Tibial artery (tissue), 4 donors: ENCODE data around the gene FRRS1L.

Experiments used
- DNase-seq, 2 donors: peaks; one replicate each; pipeline ENCODE4 v3.0.0-alpha.2; 2019
- H3K27ac ChIP-seq, 2 donors: fragments of 200-600 bp; sonication (generic) in 1 of 2; 1 replicate in 1 of 2; 2 replicates in 1 of 2; pipeline ENCODE4 v1.5.1; 2018 to 2019; ENCODE audit warnings: mild to moderate bottlenecking in 1 of 2
- H3K27me3 ChIP-seq, 2 donors: fragments of 200-600 bp; sonication (generic) in 1 of 2; one replicate each; pipeline versions ENCODE4 v1.5.1 to v1.6.0; 2016 to 2019
- H3K36me3 ChIP-seq, 3 donors: fragments of 200-600 bp; sonication (generic) in 2 of 3; one replicate each; pipeline ENCODE4 v1.5.1; 2016 to 2019; ENCODE audit warnings: mild to moderate bottlenecking in 2 of 3
- H3K4me1 ChIP-seq, 4 donors: fragments of 200-600 bp; sonication (generic) in 2 of 4; 1 replicate in 3 of 4; 2 replicates in 1 of 4; pipeline ENCODE4 v1.5.1; 2016 to 2019
- H3K4me3 ChIP-seq, 2 donors: fragments of 200-600 bp; sonication (generic) in 1 of 2; 1 replicate in 1 of 2; 2 replicates in 1 of 2; pipeline ENCODE4 v1.5.1; 2018 to 2019; ENCODE audit warnings: mild to moderate bottlenecking in 2 of 2
- H3K9me3 ChIP-seq, 3 donors: fragments of 200-600 bp; sonication (generic) in 1 of 3; one replicate each; pipeline ENCODE4 v1.5.1; 2016 to 2019
- intact Hi-C: fragments of 100-400 bp; cut with DNase I; formaldehyde crosslinking; loops from one replicate; pipeline ENCODE4 v1.15.0; 2023; ENCODE audit warnings: low total_unique reads
- TF ChIP-seq, protein P1 (sequence below), 2 experiments: fragments of 200-600 bp in 1 of 2; fragments of 450-650 bp in 1 of 2; IDR thresholded peaks; one replicate each; pipeline ENCODE4 v1.5.1; 2017 to 2019; ENCODE audit warnings: antibody characterized with exemption in 2 of 2, mild to moderate bottlenecking in 1 of 2, moderate library complexity in 1 of 2

FRRS1L gene

DNA sequence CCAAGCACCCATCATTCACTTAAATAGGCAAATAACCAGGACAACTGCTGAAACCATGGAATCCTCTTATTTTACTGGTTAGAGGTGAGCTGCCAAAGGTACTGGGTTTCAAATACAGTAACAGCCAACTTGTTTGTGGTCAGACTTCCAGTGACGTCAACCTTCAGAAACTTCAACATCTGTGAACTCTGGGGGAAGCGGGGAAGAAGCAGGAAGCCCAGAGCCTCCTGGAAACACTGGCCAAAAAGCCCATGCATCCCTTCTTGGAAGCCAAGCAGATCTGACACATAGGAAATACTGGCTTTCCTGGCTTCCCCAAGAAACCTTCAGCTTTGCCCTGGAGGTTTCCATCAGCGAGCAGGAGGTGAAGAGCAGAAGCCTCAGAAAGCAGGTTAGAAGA is 4.9 kb upstream of the FRRS1L start:
- Histone ChIP-seq H3K27ac (no peak overlapping the region), H3K4me1 (peaks cover 0 to 4% (median 0%) of the 10 kb centered on the region in 4 donors), H3K4me3 (no peak overlapping the region), H3K27me3 (peaks cover 0 to 22% of the 10 kb centered on the region in 2 donors), H3K36me3 (no peaks in the 10 kb centered on the region), H3K9me3 (no peaks in the 10 kb centered on the region)
- no peak for DNase-seq
- intact Hi-C loops = no loop called here
- TF ChIP-seq, protein P1, sequence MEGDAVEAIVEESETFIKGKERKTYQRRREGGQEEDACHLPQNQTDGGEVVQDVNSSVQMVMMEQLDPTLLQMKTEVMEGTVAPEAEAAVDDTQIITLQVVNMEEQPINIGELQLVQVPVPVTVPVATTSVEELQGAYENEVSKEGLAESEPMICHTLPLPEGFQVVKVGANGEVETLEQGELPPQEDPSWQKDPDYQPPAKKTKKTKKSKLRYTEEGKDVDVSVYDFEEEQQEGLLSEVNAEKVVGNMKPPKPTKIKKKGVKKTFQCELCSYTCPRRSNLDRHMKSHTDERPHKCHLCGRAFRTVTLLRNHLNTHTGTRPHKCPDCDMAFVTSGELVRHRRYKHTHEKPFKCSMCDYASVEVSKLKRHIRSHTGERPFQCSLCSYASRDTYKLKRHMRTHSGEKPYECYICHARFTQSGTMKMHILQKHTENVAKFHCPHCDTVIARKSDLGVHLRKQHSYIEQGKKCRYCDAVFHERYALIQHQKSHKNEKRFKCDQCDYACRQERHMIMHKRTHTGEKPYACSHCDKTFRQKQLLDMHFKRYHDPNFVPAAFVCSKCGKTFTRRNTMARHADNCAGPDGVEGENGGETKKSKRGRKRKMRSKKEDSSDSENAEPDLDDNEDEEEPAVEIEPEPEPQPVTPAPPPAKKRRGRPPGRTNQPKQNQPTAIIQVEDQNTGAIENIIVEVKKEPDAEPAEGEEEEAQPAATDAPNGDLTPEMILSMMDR (IDR thresholded peaks at IDR 0.05) = no peak

DNA sequence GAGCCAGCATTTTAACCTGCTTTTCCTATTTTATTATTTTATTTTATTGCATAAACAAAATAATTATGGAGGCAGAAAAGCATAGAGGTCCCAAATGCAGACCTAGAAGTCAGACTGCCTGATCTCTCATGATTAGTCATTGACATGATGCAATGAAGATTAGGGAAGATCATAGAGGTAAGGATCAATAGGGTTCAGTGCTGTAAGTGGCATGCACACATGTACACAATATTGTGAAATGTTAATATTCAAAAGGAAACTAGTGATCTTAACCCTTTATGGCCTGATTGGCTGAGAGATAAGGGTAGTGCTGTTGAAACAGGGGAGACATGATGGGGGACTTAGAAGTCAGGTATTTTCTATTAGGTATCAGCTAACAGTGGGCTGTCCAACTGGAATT is 1.1 kb upstream of the FRRS1L start:
- no peak overlapping the region for H3K4me3 ChIP-seq

DNA sequence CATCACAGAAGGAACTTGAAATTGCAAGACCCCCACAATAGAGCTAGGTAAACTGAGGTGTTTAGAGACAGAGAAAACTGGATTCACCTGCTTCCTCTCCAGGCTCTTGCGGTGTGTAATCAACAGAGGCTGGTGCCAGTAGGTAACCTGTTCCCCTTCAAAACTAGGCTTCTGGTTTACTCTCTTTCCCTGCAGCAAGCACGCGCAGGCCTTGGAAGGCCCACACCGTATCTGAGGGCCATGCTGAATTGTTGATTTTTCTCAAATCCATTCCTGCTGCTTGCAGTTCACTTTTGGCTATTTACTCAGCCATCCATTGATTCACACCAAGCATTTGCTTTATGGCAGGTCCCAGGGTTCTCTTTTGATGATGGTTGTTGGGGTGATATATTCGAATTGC is 667 bp upstream of the FRRS1L start:
- Histone ChIP-seq H3K4me1 (peaks cover 0 to 4% (median 0%) of the 10 kb centered on the region in 4 donors), H3K4me3 (no peak overlapping the region), H3K27me3 (peaks cover 0 to 47% of the 10 kb centered on the region in 2 donors), H3K36me3 (no peaks in the 10 kb centered on the region), H3K9me3 (no peaks in the 10 kb centered on the region), H3K27ac (no peak overlapping the region)
- no peak for DNase-seq
- TF ChIP-seq, protein P1 (IDR thresholded peaks at IDR 0.05) = no peak
- intact Hi-C loops = no loop called here

More for the DNA sequence above, 1.1 kb upstream of the FRRS1L start:
- no peak for DNase-seq
- no peak overlapping the region for H3K27ac ChIP-seq
- H3K9me3 ChIP-seq = no peaks in the 10 kb centered on the region
- H3K27me3 ChIP-seq = peaks cover 0 to 47% of the 10 kb centered on the region in 2 donors
- intact Hi-C loops = no loop called here
- TF ChIP-seq, protein P1 (IDR thresholded peaks at IDR 0.05) = no peak
- H3K4me1 ChIP-seq = peaks cover 0 to 4% (median 0%) of the 10 kb centered on the region in 4 donors
- H3K36me3 ChIP-seq = no peaks in the 10 kb centered on the region

DNA sequence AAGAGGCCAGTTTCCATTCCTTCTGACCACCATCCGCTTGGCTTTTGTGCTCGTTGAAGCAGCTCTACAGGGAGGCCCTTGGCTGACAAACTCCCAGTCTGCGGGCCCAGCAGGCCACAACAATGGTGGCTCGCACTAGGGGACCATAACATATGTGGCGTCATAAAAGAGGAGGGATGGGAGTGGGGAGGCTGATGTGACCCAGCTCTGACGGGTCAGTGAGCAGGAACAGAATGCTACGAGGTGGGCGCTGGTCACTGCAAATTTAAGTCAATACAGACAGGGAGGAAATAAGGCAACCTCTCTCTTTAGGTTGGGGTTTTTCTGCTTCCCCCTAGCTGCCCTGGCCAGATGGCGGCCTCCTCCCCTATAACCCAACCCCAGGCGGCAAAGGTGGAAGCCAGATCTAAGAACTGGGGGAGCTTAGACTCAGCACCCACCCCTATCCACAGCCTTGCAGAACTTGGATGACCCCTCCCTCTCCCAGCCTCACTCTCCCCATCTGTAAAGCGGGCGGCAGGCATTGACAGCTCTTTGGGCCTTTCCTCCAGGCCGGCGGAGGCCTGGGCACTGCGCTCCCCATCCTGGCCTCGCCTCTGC is 778 bp downstream of the FRRS1L start:
- peaks cover 0 to 4% (median 0%) of the 10 kb centered on the region in 4 donors for H3K4me1 ChIP-seq
- no peak overlapping the region for H3K27ac ChIP-seq
- no peaks in the 10 kb centered on the region for H3K36me3 ChIP-seq
- TF ChIP-seq, protein P1 (IDR thresholded peaks at IDR 0.05) = no peak
- H3K27me3 ChIP-seq = peaks cover 0 to 50% of the 10 kb centered on the region in 2 donors
- intact Hi-C loops = no loop called here
- no peaks in the 10 kb centered on the region for H3K9me3 ChIP-seq
- no peak overlapping the region for H3K4me3 ChIP-seq
- no peak for DNase-seq

DNA sequence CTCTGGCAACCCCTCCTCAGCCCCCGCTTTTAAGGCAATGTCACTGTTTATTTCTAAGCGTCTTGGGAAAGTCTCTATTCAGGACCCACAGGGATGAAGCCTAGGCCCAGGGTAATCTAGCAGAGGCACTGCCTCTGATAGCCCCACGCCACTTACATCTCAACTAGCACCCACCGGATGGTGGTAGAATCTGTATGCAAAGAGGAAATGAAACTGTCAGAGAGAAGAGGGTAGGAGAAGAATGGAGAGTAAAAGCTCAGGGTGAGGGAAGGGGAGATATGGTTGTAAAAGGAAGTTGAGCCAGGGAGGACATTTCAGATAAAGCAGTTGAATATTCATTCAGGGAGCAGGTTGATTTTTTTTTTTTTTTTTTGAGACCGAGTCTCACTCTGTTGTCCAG is 3.0 kb downstream of the FRRS1L start:
- no peaks in the 10 kb centered on the region for H3K36me3 ChIP-seq
- TF ChIP-seq, protein P1 (IDR thresholded peaks at IDR 0.05) = no peak
- H3K27ac ChIP-seq = no peak overlapping the region
- H3K4me3 ChIP-seq = no peak overlapping the region
- intact Hi-C loops = no loop called here
- no peaks in the 10 kb centered on the region for H3K9me3 ChIP-seq
- H3K4me1 ChIP-seq = peaks cover 0 to 4% (median 0%) of the 10 kb centered on the region in 4 donors
- H3K27me3 ChIP-seq = peaks cover 0 to 49% of the 10 kb centered on the region in 2 donors
- DNase-seq = no peak
